K562 (cell line): ENCODE measurements around the gene ASPHD1. TPM values are rescaled to one million over a fixed set of nuclear protein-coding genes. Genes with fewer than 3 reads are reported as not detected.

Experiments used
- CBX8 ChIP-seq: fragments of 200-600 bp; sonication (generic); IDR thresholded peaks from 2 replicates; pipeline ENCODE4 v1.6.1; 2012; ENCODE audit warnings: borderline replicate concordance, mixed run types, low read depth, mild to moderate bottlenecking, moderate library complexity, mixed read lengths, low read length, control low read depth, inconsistent platforms; ENCODE audit not compliant: poor library complexity, severe bottlenecking; ENCODE audit errors: extremely low read depth
- E2F3 ChIP-seq: fragments of 250-450 bp; sonication (Bioruptor Pico); IDR thresholded peaks from 2 replicates; pipeline ENCODE4 v1.4.0; 2020; ENCODE audit warnings: mild to moderate bottlenecking
- EWSR1 ChIP-seq: fragments of 450-650 bp; IDR thresholded peaks from 2 replicates; pipeline ENCODE4 v1.6.1; 2018; ENCODE audit warnings: borderline replicate concordance, mild to moderate bottlenecking, low read depth, moderate library complexity; ENCODE audit not compliant: partially characterized antibody
- FOXO4 ChIP-seq: fragments of 450-650 bp; formaldehyde crosslinking; IDR thresholded peaks from 2 replicates; pipeline ENCODE4 v1.4.0; 2020; ENCODE audit warnings: mild to moderate bottlenecking, moderate library complexity
- GABPB1 ChIP-seq: sonication (generic); formaldehyde crosslinking; IDR thresholded peaks from 2 replicates; pipeline ENCODE4 v1.8.0; 2022; ENCODE audit warnings: mild to moderate bottlenecking, missing genetic modification reagents
- JUNB ChIP-seq: fragments of 450-650 bp; formaldehyde crosslinking; conservative IDR thresholded peaks from 2 replicates; pipeline ENCODE4 v1.4.0; 2020; ENCODE audit warnings: mild to moderate bottlenecking
- KAT2B ChIP-seq: IDR thresholded peaks from one replicate; pipeline ENCODE4 v1.6.1; 2012; ENCODE audit warnings: low read depth, mild to moderate bottlenecking, control low read depth, inconsistent platforms, low read length, moderate library complexity
- RBM17 ChIP-seq: fragments of 200-400 bp; formaldehyde crosslinking; IDR thresholded peaks from 2 replicates; pipeline ENCODE4 v1.6.1; 2017; ENCODE audit warnings: low read depth, mild to moderate bottlenecking, low read length, borderline replicate concordance
- SAFB ChIP-seq: fragments of 200-400 bp; formaldehyde crosslinking; IDR thresholded peaks from 2 replicates; pipeline ENCODE4 v1.6.1; 2017; ENCODE audit warnings: low read depth, low read length, borderline replicate concordance
- TCF15 ChIP-seq: fragments of 250-450 bp; sonication (Bioruptor Pico); IDR thresholded peaks from 2 replicates; pipeline ENCODE4 v1.8.0; 2022; ENCODE audit warnings: moderate library complexity, mild to moderate bottlenecking, inconsistent platforms
- TSC22D4 ChIP-seq: fragments of 450-650 bp; IDR thresholded peaks from 2 replicates; pipeline ENCODE4 v1.6.1; 2016; ENCODE audit warnings: missing genetic modification characterization, missing biosample characterization, control low read depth
- ZNF282 ChIP-seq: sonication (generic); formaldehyde crosslinking; IDR thresholded peaks from 2 replicates; pipeline ENCODE4 v1.8.1; 2023; ENCODE audit warnings: missing genetic modification reagents
- ZNF57 ChIP-seq: fragments of 450-650 bp; formaldehyde crosslinking; IDR thresholded peaks from 2 replicates; pipeline ENCODE4 v1.4.0; 2020; ENCODE audit warnings: mild to moderate bottlenecking, moderate library complexity
- ZNF639 ChIP-seq, 2 experiments: fragments of 200-800 bp in 1 of 2; sonication (Bioruptor generic) in 1 of 2; sonication (generic) in 1 of 2; formaldehyde crosslinking in 1 of 2; IDR thresholded peaks in 1 of 2; conservative IDR thresholded peaks in 1 of 2; 2 replicates each; pipeline versions ENCODE4 v1.5.0 to v1.6.1; 2016 to 2020; ENCODE audit warnings: missing compliant biosample characterization in 1 of 2, missing genetic modification characterization in 1 of 2, missing genetic modification reagents in 1 of 2
- polyA plus RNA-seq, 8 experiments: library from polyadenylated mRNA; depleted of rRNA in 4 of 8; stranded (reverse) in 5 of 8; unstranded in 3 of 8; fragments of >200 nt; fragmentation: Nextera tagmentation in 2 of 8; fragmentation: Illumina TruSeq in 1 of 8; extraction: Ambion mirVana in 2 of 8; extraction: Trizol in 1 of 8; gene quantifications; 2 replicates each; pipeline versions ENCODE4 v1.2.1 to v1.2.3, GENCODE V29; 2011 to 2014; ENCODE audit warnings: inconsistent platforms in 1 of 8, missing spikeins in 1 of 8
- total RNA-seq, 7 experiments: library from RNA; depleted of rRNA in 6 of 7; stranded (reverse); fragments of >200 nt in 6 of 7; fragmentation: Illumina TruSeq in 2 of 7; extraction: Trizol in 2 of 7; gene quantifications; 2 replicates each; pipeline versions ENCODE4 v1.2.1 to v1.2.3, GENCODE V29; 2011 to 2021; ENCODE audit warnings: low replicate concordance in 1 of 7
- TF ChIP-seq, protein P1 (sequence below): sonication (generic); formaldehyde crosslinking; IDR thresholded peaks from 2 replicates; pipeline ENCODE4 v1.8.1; 2023; ENCODE audit warnings: mild to moderate bottlenecking, missing genetic modification reagents
- TF ChIP-seq, protein P2 (sequence below): fragments of 450-650 bp; IDR thresholded peaks from 2 replicates; pipeline ENCODE4 v1.6.1; 2016; ENCODE audit warnings: mild to moderate bottlenecking
- TF ChIP-seq, protein P3 (sequence below): fragments of 150-350 bp; IDR thresholded peaks from 2 replicates; pipeline ENCODE4 v1.6.1; 2014; ENCODE audit warnings: low read depth, mild to moderate bottlenecking, low read length, borderline replicate concordance

ASPHD1 gene
- total and polyA plus RNA-seq, 9 of the 15 experiments (the other 6 are each of a cell fraction or from before 2014, with no cell fraction given) = 0.03 to 0.70 (median 0.24) TPM; not detected in 5

DNA sequence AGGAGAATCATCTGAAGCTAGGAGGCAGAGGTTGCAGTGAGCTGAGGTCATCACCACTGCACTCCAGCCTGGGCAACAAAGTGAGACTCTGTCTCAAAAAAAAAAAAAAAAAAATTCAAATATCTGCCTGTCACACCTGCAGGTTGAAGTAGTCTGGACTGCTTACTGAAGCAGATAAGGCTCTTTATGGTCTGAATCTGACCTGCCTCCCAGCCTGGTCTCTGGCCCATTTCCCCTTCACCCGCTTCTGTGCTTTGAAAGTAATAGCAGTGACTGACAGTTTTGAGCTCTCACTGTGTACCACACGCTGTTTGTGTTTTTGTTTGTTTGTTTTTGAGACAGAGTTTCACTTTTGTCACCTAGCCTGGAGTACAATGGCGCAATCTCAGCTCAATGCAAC is 6.7 kb upstream of the ASPHD1 start (continued):
- TF ChIP-seq ZNF639 (CRISPR knock-in tag; conservative IDR thresholded peaks at IDR 0.05 in 1 of 2, IDR thresholded peaks at IDR 0.05 in 1 of 2) (no peak), TSC22D4 (tag) (no peak), EWSR1 (no peak), GABPB1 (CRISPR knock-in tag) (no peak), FOXO4 (CRISPR knock-in tag) (no peak), CBX8 (no peak), E2F3 (no peak), KAT2B (no peak), RBM17 (no peak), ZNF57 (CRISPR knock-in tag) (no peak), JUNB (CRISPR knock-in tag) (no peak), TCF15 (no peak), SAFB (no peak), ZNF282 (CRISPR knock-in tag) (no peak)
- TF ChIP-seq, protein P1, sequence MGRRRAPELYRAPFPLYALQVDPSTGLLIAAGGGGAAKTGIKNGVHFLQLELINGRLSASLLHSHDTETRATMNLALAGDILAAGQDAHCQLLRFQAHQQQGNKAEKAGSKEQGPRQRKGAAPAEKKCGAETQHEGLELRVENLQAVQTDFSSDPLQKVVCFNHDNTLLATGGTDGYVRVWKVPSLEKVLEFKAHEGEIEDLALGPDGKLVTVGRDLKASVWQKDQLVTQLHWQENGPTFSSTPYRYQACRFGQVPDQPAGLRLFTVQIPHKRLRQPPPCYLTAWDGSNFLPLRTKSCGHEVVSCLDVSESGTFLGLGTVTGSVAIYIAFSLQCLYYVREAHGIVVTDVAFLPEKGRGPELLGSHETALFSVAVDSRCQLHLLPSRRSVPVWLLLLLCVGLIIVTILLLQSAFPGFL (CRISPR knock-in tag) = no peak
- TF ChIP-seq, protein P2, sequence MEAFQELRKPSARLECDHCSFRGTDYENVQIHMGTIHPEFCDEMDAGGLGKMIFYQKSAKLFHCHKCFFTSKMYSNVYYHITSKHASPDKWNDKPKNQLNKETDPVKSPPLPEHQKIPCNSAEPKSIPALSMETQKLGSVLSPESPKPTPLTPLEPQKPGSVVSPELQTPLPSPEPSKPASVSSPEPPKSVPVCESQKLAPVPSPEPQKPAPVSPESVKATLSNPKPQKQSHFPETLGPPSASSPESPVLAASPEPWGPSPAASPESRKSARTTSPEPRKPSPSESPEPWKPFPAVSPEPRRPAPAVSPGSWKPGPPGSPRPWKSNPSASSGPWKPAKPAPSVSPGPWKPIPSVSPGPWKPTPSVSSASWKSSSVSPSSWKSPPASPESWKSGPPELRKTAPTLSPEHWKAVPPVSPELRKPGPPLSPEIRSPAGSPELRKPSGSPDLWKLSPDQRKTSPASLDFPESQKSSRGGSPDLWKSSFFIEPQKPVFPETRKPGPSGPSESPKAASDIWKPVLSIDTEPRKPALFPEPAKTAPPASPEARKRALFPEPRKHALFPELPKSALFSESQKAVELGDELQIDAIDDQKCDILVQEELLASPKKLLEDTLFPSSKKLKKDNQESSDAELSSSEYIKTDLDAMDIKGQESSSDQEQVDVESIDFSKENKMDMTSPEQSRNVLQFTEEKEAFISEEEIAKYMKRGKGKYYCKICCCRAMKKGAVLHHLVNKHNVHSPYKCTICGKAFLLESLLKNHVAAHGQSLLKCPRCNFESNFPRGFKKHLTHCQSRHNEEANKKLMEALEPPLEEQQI = no peak
- TF ChIP-seq, protein P3, sequence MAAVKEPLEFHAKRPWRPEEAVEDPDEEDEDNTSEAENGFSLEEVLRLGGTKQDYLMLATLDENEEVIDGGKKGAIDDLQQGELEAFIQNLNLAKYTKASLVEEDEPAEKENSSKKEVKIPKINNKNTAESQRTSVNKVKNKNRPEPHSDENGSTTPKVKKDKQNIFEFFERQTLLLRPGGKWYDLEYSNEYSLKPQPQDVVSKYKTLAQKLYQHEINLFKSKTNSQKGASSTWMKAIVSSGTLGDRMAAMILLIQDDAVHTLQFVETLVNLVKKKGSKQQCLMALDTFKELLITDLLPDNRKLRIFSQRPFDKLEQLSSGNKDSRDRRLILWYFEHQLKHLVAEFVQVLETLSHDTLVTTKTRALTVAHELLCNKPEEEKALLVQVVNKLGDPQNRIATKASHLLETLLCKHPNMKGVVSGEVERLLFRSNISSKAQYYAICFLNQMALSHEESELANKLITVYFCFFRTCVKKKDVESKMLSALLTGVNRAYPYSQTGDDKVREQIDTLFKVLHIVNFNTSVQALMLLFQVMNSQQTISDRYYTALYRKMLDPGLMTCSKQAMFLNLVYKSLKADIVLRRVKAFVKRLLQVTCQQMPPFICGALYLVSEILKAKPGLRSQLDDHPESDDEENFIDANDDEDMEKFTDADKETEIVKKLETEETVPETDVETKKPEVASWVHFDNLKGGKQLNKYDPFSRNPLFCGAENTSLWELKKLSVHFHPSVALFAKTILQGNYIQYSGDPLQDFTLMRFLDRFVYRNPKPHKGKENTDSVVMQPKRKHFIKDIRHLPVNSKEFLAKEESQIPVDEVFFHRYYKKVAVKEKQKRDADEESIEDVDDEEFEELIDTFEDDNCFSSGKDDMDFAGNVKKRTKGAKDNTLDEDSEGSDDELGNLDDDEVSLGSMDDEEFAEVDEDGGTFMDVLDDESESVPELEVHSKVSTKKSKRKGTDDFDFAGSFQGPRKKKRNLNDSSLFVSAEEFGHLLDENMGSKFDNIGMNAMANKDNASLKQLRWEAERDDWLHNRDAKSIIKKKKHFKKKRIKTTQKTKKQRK = no peak
